ENCODE results near the gene FOXN4.

The FOXN4 gene

DNA sequence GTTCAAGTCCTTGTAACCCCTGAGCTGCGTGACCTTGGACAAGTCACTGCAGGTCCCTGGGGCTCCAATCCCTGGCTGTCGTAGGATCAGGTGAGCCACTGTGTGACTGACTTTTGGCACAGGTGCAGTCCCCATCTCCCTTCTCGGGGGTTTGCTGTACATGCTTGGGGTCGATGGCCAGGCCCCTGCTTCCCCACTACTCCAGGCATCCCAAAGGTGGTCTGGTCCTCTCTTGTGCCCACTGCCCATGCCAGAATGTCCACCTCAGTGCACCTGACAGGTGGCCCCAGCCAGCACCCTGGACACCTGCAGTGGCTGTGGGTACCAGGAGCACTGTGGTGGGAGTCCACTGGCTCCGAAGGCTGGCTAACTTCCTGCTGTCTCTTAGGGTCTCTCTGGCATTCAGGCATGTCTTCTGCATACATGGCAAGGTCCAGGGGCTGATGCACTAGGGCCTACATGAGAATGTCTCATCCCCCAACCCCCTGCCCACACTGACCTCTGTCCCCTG lies 14.7 kb downstream of the FOXN4 start:
- no peak overlapping the region for H3K4me3 ChIP-seq (ENCODE audit: low read depth, low read length)
- DNase-seq (ENCODE audit: low read depth) = no peak
- TF ChIP-seq MAX (IDR thresholded peaks at IDR 0.05; ENCODE audit: low read depth, low read length) (no peak), MYC (IDR thresholded peaks at IDR 0.05; ENCODE audit: low read depth, low read length) (no peak), POLR2A (IDR thresholded peaks at IDR 0.05; ENCODE audit: extremely low read depth, insufficient read length) (no peak)
- TF ChIP-seq, protein P1, sequence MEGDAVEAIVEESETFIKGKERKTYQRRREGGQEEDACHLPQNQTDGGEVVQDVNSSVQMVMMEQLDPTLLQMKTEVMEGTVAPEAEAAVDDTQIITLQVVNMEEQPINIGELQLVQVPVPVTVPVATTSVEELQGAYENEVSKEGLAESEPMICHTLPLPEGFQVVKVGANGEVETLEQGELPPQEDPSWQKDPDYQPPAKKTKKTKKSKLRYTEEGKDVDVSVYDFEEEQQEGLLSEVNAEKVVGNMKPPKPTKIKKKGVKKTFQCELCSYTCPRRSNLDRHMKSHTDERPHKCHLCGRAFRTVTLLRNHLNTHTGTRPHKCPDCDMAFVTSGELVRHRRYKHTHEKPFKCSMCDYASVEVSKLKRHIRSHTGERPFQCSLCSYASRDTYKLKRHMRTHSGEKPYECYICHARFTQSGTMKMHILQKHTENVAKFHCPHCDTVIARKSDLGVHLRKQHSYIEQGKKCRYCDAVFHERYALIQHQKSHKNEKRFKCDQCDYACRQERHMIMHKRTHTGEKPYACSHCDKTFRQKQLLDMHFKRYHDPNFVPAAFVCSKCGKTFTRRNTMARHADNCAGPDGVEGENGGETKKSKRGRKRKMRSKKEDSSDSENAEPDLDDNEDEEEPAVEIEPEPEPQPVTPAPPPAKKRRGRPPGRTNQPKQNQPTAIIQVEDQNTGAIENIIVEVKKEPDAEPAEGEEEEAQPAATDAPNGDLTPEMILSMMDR (IDR thresholded peaks at IDR 0.05; ENCODE audit: low read depth, low read length) = no peak

DNA sequence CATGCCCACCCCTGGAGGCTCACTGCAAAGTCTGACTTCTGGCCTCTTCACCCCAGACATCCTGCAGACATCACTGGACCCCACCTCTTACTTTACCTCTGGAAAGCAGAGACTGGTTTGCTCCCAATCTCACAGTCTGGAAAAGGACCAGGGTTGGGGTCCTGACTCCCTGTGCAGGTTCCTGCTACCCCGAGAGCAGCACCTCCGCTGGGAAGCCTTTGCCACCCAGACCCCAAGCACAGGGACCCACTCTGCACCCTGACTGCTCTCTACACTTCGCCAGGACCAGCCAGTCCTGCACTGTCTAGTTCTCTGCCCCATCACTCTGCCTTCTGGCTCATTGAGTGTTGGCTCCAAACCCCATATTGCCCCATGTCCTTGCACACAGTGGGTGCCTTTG lies 16.0 kb downstream of the FOXN4 start:
- no peak overlapping the region for H3K4me3 ChIP-seq (ENCODE audit: low read depth, low read length)
- no peak for DNase-seq (ENCODE audit: low read depth)
- no peak for TF ChIP-seq MAX (IDR thresholded peaks at IDR 0.05; ENCODE audit: low read depth, low read length)
- no peak for TF ChIP-seq POLR2A (IDR thresholded peaks at IDR 0.05; ENCODE audit: extremely low read depth, insufficient read length)
- no peak for TF ChIP-seq MYC (IDR thresholded peaks at IDR 0.05; ENCODE audit: low read depth, low read length)
- TF ChIP-seq, protein P1 (IDR thresholded peaks at IDR 0.05; ENCODE audit: low read depth, low read length) = no peak

DNA sequence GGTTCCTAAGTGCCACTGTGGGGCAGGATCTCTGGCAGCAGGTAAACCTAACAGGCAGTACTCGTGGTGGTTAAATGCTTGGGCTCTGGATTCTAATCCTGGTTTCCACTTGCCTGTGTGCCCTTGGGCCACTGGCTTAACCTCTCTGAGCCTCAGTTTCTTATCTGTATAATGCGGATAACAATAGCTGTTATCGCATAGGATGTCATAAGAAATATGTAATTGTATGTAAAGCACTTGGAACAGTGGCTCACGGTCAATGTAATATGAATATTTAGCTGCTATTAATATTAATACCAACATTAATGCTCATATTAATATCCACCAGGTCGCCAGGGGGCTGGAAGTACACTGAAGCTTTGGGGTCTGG lies 16.8 kb downstream of the FOXN4 start:
- H3K4me3 ChIP-seq (ENCODE audit: low read depth, low read length) = no peak overlapping the region
- DNase-seq (ENCODE audit: low read depth) = no peak
- no peak for TF ChIP-seq MYC (IDR thresholded peaks at IDR 0.05; ENCODE audit: low read depth, low read length)
- no peak for TF ChIP-seq MAX (IDR thresholded peaks at IDR 0.05; ENCODE audit: low read depth, low read length)
- TF ChIP-seq, protein P1 (IDR thresholded peaks at IDR 0.05; ENCODE audit: low read depth, low read length) = no peak
- TF ChIP-seq POLR2A (IDR thresholded peaks at IDR 0.05; ENCODE audit: extremely low read depth, insufficient read length) = no peak

- DNase-seq (ENCODE audit: low read depth) = no peak
- TF ChIP-seq MAX (IDR thresholded peaks at IDR 0.05; ENCODE audit: low read depth, low read length) (no peak), POLR2A (IDR thresholded peaks at IDR 0.05; ENCODE audit: extremely low read depth, insufficient read length) (no peak), MYC (IDR thresholded peaks at IDR 0.05; ENCODE audit: low read depth, low read length) (no peak)
- TF ChIP-seq, protein P1 (IDR thresholded peaks at IDR 0.05; ENCODE audit: low read depth, low read length) = no peak
- no peak overlapping the region for H3K4me3 ChIP-seq (ENCODE audit: low read depth, low read length)
Measured at GRCh38 chr12:109291521-109292341, 17.4 kb downstream of the FOXN4 start.

DNA sequence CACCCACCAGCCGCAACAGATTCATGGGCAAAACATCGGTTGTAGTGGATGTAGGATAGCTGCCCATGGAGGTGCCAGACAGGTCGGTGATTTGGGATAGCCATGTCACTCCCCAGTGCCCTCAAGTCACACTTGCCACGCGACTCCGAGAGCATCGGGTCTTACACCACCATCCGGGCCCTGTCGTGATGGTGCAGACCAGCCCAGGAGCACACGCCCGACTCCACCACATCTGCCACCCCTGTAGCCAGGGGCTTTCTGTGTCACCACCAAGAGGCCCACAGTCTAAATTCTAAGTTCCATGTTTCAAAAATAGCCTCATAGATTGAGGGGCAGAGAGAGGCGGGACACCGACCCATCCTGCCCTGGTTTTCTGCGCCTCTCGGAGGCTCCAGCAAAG lies 18.0 kb downstream of the FOXN4 start:
- H3K4me3 ChIP-seq (ENCODE audit: low read depth, low read length) = no peak overlapping the region
- TF ChIP-seq, protein P1 (IDR thresholded peaks at IDR 0.05; ENCODE audit: low read depth, low read length) = no peak
- TF ChIP-seq POLR2A (IDR thresholded peaks at IDR 0.05; ENCODE audit: extremely low read depth, insufficient read length) = no peak
- no peak for TF ChIP-seq MAX (IDR thresholded peaks at IDR 0.05; ENCODE audit: low read depth, low read length)
- TF ChIP-seq MYC (IDR thresholded peaks at IDR 0.05; ENCODE audit: low read depth, low read length) = no peak
- DNase-seq (ENCODE audit: low read depth) = no peak

All from NB4 (cell line).